ENCODE data around the gene JAK3.

JAK3 gene

DNA sequence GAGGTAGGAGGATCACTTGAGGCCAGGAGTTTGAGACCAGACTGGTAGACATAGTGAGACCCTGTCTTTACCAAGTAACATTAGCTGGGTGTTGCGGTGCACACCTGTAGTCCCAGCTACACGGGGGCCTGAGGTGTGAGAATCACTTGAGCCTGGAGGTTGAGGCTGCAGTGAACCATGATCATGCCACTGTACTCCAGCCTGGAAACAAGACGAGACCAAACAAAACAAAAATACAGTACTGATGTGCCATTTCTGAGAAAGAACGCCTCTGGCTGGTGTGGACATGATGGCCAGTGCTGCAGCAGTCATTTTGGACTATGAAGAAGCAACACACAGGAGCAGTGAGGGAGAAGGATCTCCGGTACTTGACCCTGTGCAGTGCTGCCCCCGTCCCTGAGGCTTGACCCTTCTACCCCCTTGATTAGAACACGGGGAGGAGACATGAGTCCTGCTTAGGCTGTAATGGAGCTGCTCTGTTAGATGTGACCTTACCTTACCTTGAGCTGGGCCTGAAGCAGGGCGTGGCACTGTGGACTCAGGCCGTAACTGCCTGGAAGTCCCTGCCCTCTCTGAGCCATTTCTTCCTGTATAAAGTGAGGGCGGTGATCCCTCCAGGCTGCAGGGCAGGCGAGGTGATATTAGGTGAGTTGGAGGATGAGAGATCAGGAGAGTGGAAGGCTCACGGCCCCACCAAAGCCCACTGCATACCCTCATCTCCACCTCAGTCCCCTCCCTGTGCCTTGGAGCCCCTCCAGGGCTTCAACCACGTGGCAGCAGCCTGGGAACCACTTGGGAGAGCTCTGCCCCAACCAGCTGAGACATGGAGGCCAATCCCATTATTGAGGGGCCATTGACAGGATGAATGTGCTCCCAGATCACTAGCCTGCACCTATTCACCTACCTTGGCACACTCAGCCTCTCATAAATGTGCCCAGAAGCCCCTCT is 17.9 kb upstream of the JAK3 start:
- DNase-seq (ENCODE audit: low spot score): no peak

DNA sequence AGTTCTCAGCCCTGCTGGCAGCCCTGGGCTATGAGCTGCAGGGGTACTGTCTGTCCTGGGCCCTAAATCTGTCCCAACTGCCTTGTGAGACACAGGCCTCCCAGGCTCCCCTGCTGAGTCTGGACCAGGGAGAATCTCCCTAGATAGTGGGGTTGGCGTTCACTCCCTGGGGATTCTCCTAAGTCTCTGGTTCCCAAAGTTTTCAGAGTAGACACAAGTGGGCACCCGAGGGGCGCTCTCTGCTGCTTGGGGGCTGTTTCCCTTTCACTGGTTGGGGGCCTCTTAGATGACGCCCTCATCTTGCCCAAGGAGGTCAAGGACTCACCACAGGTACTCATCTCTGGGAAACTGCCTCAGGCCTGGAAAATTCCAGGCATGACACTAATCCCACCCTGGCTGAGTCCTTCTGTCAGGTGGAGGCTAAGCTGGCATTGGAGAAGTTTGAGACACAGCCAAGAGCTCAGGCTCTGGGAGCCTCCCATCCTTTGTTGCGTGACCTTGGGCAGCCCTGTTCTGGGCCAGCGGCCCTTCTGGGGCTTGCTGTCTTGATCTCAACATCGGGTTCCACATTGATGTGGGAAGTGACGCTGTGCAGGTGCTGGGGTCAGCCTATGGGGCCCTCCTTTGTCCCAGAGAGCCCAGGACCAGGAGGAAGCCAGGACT is 15.9 kb upstream of the JAK3 start:
- DNase-seq (ENCODE audit: low spot score): no peak

DNA sequence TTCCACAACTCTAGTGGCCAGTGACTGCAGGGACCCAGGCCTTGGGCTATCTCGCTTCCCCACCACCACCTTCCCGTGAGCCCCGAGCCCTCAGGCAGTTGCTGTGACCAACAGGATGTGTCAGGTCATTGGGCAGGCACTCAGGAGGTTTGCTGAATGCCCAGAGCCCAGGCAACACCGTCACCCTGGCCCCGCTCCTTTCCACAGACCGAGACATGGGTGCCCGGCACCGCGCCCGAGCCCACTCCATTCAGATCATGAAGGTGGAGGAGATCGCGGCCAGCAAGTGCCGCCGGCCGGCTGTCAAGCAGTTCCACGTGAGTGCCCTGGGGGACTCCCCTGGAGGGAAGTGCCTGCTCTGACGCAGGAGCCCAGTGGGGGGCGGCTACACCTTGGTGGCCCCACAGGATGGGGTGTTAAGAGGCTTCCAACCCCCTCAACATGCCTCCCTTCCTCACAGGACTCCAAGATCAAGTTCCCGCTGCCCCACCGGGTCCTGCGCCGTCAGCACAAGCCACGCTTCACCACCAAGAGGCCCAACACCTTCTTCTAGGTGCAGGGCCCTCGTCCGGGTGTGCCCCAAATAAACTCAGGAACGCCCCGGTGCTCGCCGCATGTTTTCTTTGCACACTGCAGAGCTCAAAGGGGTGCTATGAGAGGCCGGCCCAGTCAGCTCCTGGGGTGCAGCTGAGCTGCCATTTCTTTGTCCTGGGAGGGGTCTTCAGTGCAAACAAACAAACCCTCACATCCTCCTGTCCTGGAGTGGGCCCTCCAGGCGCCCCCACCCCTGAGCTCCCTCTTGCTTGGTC is 15.1 kb upstream of the JAK3 start:
- no peak for DNase-seq (ENCODE audit: low spot score)

DNA sequence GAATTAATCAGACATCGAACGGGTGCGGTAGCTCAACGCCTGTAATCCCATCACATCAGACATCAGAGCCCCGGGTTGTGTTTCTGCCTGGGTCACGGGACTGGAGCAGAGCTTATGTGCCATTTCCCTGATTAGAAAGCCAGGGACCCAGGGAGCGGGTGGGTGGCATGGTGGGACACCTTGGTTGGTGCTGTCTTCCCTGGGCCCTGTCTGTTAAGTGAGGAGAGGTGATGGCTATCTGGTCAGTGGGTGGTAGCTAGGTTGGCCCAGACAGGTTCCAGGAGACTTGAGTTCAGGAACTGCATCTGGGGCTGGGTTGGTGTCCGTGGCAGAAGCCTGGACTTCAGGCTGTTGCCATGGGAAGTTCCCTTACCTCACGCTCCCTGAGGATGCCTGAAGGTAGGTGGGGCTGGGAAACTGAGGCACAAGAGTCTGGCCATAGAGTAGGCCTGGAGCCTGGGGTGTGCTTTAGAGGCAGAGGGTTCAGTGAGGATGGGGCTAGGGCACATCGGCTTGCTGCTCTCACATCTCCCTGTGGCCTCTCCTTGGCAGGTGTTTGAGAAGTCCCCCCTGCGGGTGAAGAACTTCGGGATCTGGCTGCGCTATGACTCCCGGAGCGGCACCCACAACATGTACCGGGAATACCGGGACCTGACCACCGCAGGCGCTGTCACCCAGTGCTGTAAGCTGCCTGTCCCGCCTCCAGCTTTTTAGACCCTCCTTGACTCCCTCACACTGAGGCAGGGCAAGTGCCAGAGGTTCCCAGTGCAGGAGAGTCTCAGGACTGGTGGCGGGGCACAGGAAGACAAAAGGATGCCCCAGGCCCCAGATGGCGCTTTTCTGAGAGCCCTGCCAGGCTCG is 14.0 kb upstream of the JAK3 start:
- no peak for DNase-seq (ENCODE audit: low spot score)

DNA sequence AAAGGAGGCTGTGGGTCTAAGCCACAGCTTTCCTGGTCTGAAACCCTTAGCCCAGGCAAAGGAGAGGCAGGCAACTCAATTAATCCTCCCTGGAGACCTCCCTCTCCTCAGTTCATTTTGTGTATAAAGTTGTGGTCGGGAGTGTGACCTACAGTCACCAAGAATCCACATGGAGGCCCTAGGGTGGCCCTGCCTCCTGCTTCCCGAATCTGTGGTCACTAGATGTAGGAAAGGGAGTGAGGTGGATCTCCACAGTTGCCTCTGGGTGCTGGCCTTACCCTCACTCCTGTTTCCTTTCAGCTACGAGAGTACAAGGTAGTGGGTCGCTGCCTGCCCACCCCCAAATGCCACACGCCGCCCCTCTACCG is 13.2 kb upstream of the JAK3 start:
- DNase-seq (ENCODE audit: low spot score): no peak

DNA sequence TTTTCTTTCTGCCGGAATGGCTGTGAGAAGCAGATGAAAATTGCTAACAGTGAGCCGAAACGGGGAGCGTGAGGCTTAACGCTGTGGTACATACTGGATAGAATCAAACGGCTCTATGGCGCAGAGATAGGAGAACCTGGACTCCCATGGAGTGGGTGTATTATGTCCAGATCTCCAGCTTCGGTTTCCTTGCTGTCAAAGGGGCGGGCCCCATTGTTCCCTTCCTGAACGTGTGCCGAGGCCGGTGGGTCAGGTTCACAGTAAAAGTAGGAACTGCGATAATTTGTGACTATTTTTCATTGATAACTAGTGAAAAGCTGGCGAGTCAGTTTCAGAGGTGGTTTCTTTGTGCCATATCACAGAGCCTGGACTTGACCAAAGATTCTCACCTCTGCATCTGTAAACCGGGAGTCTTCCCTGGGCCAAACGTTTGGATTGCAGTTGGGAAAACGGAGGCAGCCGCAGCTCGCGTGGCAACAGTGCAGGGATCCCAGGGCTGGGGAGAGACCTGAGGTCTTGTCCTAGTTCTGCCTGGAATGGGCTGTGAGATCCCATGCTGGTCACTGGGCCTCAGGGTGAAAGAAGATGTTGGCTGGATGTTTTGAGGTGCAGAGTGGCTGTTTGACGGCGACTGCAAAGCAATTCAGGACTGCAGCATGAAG is 12.7 kb upstream of the JAK3 start:
- DNase-seq (ENCODE audit: low spot score): no peak

DNA sequence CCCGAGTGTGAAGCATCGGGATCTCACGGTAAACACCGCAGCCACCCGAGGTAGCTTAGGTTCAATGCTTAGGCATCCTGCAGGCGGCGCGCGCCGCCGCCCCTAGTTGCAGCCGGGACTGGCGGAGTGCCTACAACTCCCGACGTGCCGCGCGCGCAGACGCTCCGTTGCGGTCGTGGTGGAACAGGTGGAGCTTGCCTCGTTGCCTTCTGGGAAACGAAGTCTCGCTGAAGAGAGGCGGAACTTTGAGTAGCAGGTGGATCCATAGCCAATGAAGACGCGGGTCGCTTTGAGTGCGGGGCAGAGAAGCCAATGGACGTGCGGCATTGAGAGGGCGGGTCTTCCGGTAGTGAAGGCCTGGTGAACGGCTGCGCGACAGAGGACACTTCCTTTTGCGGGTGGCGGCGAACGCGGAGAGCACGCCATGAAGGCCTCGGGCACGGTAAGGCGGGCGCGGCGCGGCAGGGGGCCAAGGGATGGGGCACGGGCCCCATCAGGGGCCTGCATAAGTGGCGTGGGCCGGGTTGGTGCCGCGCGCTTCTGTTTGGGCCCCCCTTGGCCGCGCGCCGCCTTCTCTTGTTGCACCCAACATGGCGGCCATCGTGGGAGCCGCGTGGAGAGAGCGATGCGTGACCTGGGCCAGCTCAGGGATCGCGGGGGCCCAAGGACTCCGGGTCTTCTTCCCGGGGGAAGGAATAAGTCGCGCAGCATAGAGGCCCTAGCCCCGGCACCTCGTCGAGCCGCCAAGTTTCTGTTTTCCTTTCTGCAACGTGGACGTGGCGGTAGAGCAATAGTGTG is 11.9 kb upstream of the JAK3 start, which contains the start of gene RPL18A:
Gene RPL18A (plus strand): TSS at position 378 of the 798 bp plus-strand sequence. CDS start 47 bp downstream, at position 425.
- peak; percentile 97 for DNase-seq (ENCODE audit: low spot score)

DNA sequence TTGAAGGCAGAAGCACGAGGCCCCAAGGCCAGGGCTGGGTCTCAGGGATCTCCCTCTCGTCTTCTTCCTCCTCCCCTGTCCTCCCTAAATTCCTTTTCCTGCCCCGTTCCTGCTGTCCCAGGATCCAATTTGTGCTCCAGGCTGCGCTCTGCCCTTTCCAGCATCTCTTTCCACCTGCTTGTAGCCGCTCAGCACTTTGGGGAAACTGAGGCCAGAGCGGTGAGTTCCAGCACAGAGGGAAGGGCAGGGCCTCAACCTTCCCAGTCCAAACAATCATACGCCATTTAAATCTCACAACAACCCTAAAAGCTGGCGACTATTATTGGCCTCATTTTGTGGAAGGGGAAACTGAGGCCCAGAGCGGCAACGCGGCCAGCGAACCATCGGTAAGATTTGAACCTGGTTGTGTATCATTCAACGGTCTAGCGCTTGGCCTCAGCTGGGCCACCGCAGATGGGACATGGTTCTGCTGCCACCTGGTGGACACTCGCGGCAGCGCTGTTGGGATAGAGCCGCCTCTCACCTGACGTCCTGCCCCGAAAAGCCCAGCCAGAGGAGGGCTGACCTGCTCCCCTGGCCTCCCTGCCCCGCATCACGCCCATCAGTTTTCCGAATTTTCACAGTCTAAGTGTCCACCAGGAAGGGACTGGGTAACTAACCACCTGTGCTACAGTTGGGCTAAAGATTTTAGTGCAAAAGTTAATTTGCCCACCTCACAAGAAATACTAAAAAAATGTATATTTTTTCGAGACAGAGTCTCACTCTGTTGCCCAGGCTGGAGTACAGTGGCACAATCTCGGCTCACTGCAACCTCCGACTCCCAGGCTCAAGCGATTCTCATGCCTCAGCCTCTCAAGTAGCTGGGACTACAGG is 7.7 kb upstream of the JAK3 start:
- DNase-seq (ENCODE audit: low spot score): peak; percentile 89

DNA sequence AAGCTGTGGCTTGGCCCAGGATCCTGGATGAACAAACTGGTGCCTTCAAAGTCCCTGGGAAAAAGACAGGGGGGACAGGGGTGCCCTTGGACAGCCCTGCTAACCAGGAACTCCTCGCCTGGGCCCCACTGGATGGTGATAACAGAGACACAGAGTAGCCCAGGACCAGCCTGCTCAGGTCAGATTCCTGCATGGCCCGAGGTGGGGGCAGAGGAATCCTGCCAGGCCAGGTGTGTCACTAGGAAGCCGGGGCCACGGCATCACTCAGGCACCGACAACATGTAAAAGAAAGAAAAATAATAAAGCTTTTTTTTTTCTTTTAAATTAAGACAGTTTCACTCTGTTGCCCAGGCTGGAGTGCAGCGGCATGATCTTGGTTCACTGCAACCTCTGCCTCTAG is 6.3 kb upstream of the JAK3 start:
- no peak for DNase-seq (ENCODE audit: low spot score)

DNA sequence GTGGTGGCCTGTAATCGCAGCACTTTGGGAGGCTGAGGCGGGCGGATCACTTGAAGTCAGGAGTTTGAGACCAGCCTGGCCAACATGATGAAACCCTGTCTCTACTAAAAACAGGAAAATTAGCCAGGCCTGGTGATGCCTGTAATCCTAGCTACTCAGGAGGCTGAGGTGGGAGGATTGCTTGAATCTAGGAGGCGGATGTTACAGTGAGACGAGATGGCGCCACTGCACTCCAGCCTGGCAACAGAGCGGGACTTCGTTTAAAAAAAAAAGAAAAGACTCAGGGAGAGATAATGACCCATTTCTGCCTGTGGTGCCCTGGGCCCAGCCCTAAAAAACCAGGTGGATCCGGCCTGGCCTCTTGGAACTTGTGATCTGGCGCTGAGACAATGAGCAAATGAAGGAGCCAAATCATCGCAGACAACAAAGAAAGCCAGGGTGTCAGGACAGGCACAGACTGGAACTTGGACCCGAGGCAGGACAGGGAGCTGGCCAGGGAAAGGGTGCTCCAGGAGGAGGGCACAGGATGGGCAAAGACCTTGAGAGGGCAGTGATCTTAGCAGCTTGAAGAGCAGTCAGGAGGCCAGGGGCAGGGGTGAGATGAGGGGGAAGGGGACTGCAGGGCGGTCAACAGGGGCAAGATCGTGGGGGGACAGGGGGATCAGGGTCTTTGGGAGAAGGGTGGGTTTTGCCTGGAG is 962 bp upstream of the JAK3 start:
- DNase-seq (ENCODE audit: low spot score): no peak

DNA sequence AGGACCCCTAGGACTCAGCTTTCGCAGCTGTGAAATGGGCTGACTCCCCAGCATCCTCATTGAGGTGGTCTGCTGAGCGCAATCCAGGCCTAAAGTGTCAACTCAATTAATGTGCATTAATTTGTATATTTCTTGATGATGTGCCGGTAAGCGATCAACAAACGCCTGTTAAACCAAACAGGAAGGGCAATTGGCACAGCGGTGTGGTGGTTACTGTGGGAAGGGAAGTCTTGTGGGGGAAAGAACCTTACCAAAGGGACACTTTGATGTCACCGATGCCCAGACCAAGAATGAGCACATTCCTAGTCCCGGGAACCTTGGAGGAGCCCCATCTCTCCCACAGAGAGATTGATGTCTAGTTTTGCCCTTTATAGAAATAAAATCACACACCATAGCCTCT is 1.6 kb downstream of the JAK3 start:
- no peak for DNase-seq (ENCODE audit: low spot score)

DNA sequence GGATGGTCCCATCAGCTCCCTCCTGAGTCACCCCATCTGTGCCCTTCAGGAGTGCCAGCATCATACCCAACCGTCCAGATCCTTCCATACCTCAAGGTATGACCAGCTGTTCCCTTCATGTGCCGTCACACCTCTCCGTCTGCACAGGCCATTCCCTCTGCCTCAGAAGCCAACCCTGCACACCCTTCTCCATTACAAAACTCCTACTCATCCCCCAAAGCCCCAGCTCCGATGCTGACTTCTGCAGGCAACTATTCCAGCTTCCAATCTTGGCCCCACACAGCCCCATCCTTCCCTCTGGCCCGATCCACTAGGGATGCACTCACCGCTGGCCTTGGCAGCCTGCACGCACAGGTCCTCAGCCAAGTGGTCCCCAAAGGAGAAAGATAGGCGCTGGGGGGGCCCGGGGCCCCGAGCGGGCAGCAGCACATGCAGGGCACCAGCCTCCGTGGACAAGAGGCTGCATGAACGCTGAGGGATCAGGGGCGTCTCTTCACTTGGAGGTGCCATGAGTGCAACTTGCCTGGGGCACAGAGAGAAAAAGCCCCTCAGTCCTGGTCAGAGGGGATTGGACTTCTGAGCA is 3.8 kb downstream of the JAK3 start:
- no peak for DNase-seq (ENCODE audit: low spot score)

DNA sequence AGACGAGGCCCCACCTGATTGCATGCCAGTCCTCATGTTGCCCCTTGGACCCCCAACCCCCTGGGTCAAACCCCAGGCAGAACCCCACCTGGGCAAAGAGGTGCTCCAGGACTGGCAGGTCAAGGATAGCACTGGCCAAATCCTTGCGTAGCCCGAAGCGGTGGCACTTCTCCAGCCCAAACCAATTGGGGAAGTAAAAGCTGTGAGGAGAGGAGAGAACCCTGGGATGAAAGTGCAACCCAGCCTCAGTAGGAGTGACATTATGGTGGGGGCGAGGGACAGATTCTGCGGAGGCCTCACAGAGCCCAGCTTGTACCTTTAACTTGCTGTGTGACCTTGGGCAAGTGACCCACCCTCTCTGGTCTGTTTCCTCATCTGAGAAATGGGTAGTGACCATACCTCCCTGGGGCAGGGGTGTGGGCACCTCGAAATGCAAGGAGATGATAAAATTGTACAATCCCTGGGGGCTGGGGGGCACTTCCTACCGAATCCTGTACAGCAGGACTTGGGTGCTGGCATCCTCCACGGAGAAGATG is 4.4 kb downstream of the JAK3 start:
- no peak for DNase-seq (ENCODE audit: low spot score)

DNA sequence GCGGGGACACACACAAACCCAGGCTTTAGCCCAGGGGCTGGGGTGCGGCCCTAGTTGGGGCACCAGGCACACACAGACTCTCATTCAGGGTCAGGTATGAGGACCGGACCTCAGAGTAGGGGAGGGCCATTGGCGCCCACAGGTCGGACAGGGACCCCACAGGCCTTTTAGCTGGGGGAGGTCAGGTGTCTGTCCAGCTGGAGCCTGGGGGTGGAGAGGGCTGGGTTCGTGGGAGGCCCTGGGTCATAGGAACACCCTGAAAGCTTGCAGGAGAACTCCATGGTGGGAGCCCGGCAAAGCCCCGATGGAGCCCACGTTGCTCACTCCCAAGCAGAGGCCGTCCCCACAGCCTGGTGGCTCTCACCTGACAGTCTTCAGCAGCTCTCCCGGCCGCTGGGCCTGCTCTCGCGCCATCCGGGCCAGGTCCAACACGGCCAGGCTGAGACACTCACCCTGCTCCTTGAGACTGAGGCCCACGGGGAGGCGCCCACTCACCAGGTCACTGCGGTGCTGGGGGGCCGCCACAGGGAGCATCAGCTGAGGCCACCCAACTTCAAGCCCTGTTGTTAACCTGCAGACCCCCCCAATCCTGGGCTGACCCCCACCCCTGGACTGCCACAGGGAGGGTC is 5.0 kb downstream of the JAK3 start:
- no peak for DNase-seq (ENCODE audit: low spot score)

DNA sequence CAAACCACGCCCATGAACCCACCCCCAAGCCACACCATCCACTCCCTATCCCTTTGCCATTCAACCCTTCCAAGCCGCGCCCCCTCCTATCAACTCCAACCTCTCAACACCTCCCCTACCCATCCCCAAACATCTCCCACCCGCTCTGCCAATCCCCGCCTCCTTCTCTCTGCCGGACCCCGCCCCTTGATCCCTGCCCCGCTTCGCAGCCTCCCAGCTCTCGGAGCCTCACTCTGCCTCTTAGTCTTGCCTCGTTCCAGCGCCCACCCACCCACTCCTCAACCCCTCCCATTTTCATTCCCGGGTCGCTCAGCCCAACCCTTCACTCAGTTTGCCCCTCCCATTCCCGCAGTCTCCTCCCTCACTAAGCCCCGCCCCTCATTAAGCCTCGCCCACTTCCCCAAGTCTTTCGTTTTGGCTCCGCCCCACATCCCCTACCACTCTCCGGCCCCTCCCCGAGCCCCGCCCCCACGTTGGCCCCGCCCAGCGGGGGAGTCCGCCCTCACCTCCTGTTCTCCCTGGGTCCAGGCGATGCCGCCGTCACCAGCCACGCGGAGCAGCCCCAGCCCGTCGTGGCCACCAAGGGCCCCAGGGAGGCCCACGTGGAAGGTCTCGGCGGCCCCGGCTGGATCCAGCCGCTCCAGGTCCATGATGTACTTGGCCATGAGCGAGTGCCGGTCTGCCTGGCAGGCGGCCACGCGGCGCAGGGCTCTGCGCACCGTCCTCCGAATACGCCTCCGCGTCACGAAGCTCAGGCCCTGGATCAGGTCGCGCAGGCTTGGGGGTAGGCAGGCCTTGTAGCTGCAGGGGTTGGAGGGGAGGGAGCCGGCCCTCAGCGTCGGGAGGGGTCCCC is 5.7 kb downstream of the JAK3 start:
- DNase-seq (ENCODE audit: low spot score): peak; percentile 100

DNA sequence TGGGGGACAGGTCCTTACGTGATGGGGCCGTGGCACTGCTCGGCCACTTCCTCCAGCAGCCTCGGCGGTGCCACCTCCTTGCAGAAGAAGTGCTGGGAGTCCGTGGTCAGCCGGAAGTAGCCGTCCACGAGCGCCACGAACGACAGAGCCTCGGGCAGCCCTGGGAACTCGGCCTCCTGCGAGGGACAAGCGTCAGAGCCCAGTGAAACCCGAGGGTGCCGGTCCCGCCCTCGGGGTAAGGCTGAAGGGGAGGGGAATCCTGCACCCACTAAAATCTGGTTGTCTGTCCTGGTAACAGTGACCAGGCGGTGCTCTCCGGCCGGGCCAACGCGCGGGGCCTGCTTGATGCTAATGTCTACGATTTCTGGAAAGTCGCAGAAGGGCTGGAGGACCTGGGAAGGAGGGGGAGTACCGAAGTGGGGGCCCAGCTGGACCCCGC is 6.4 kb downstream of the JAK3 start:
- DNase-seq (ENCODE audit: low spot score): no peak

Measured in COLO829 (cell line).